SK-N-SH (cell line): ENCODE data around the gene SNX8. TPM values are rescaled to one million over a fixed set of nuclear protein-coding genes. Genes with fewer than 3 reads are reported as not detected.

Source experiments
- CTCF ChIA-PET: fragments of 300-600, 350-600 bp; formaldehyde crosslinking; extraction: SDS; loops from one replicate; lab custom pipeline; 2021; lab: Yijun Ruan, JAX
- POLR2A ChIA-PET: fragments of 350-600 bp; sonication (Branson Sonifier 250); formaldehyde crosslinking; extraction: SDS; loops from one replicate; lab custom pipeline; 2020; ENCODE audit warnings: antibody characterized with exemption, inconsistent platforms; lab: Yijun Ruan, JAX
- DNase-seq: peaks from one replicate; pipeline ENCODE4 v3.0.0; 2012
- H2AFZ ChIP-seq: fragments of 200-600 bp; sonication (generic); 2 replicates; pipeline ENCODE4 v1.8.1; 2016; ENCODE audit warnings: antibody characterized with exemption, mild to moderate bottlenecking, low read depth
- H3F3A ChIP-seq: fragments of 200-600 bp; sonication (generic); replicated peaks from 2 replicates; pipeline ENCODE3; 2016; ENCODE audit warnings: antibody characterized with exemption, mild to moderate bottlenecking; ENCODE audit not compliant: insufficient read depth
- H3K27ac ChIP-seq, 2 experiments: fragments of 200-500 bp in 1 of 2; fragments of 200-600 bp in 1 of 2; sonication (Bioruptor generic) in 1 of 2; sonication (generic), shearing (Covaris generic) in 1 of 2; 2 replicates each; pipeline versions ENCODE4 v1.5.1 to v1.6.1; 2014 to 2016; ENCODE audit warnings: low read depth in 2 of 2, inconsistent platforms in 1 of 2, low read length in 1 of 2, mild to moderate bottlenecking in 1 of 2, mixed read lengths in 1 of 2
- H3K27me3 ChIP-seq: fragments of 200-600 bp; sonication (generic), shearing (Covaris generic); 2 replicates; pipeline ENCODE4 v1.6.1; 2016; ENCODE audit warnings: mixed run types; ENCODE audit not compliant: insufficient read depth
- H3K36me3 ChIP-seq, 2 experiments: fragments of 200-500 bp in 1 of 2; fragments of 200-600 bp in 1 of 2; sonication (Bioruptor generic) in 1 of 2; sonication (generic) in 1 of 2; replicated peaks in 1 of 2; 2 replicates each; pipeline versions ENCODE3 to v1.5.1; 2014 to 2016; ENCODE audit warnings: low read length in 1 of 2, mild to moderate bottlenecking in 1 of 2; ENCODE audit not compliant: insufficient read depth in 2 of 2, control insufficient read depth in 1 of 2
- H3K4me1 ChIP-seq, 2 experiments: fragments of 200-500 bp in 1 of 2; fragments of 200-600 bp in 1 of 2; sonication (Bioruptor generic) in 1 of 2; sonication (generic), shearing (Covaris generic) in 1 of 2; 2 replicates each; pipeline versions ENCODE4 v1.5.1 to v1.6.1; 2014 to 2016; ENCODE audit warnings: low read depth in 1 of 2, low read length in 1 of 2, mixed run types in 1 of 2; ENCODE audit not compliant: insufficient read depth in 2 of 2, control insufficient read depth in 1 of 2
- H3K4me2 ChIP-seq: fragments of 200-600 bp; sonication (generic), shearing (Covaris generic); 2 replicates; pipeline ENCODE4 v1.6.1; 2017; ENCODE audit warnings: mixed run types
- H3K4me3 ChIP-seq, 2 experiments: fragments of 200-500 bp in 1 of 2; fragments of 200-600 bp in 1 of 2; sonication (Bioruptor generic) in 1 of 2; sonication (generic), shearing (Covaris generic) in 1 of 2; 2 replicates each; pipeline versions ENCODE4 v1.5.1 to v1.8.1; 2014 to 2016; ENCODE audit warnings: low read depth in 2 of 2, inconsistent platforms in 1 of 2, low read length in 1 of 2, mild to moderate bottlenecking in 1 of 2, mixed read lengths in 1 of 2, moderate library complexity in 1 of 2
- H3K79me2 ChIP-seq: fragments of 200-600 bp; sonication (generic); 2 replicates; pipeline ENCODE4 v1.8.1; 2017; ENCODE audit warnings: mild to moderate bottlenecking; ENCODE audit not compliant: insufficient read depth
- H3K9ac ChIP-seq: fragments of 200-600 bp; sonication (generic); 2 replicates; pipeline ENCODE4 v1.6.1; 2017; ENCODE audit warnings: mixed run types
- H3K9me2 ChIP-seq: fragments of 200-600 bp; sonication (generic); 2 replicates; pipeline ENCODE4 v1.6.1; 2017; ENCODE audit warnings: mixed run types
- H3K9me3 ChIP-seq: fragments of 200-600 bp; sonication (generic); 2 replicates; pipeline ENCODE4 v1.6.1; 2017; ENCODE audit warnings: mixed run types, mild to moderate bottlenecking, moderate library complexity
- H4K20me1 ChIP-seq: fragments of 200-600 bp; sonication (generic); 2 replicates; pipeline ENCODE4 v1.6.1; 2017; ENCODE audit warnings: mild to moderate bottlenecking, mixed run types; ENCODE audit not compliant: insufficient read depth
- CTCF ChIP-seq: fragments of 200-600 bp; sonication (generic); IDR thresholded peaks from 2 replicates; pipeline ENCODE4 v1.6.1; 2017; ENCODE audit warnings: antibody characterized with exemption, mild to moderate bottlenecking, moderate library complexity
- EZH2phosphoT487 ChIP-seq: fragments of 200-600 bp; sonication (generic); IDR thresholded peaks from 2 replicates; pipeline ENCODE4 v1.6.1; 2017; ENCODE audit warnings: low read depth, mixed run types, mild to moderate bottlenecking, antibody characterized with exemption, moderate library complexity, borderline replicate concordance
- FOSL2 ChIP-seq: IDR thresholded peaks from 2 replicates; pipeline ENCODE4 v1.4.0; 2012; ENCODE audit warnings: low read depth, mild to moderate bottlenecking, moderate library complexity, borderline replicate concordance
- FOXJ3 ChIP-seq: sonication (generic); formaldehyde crosslinking; IDR thresholded peaks from 2 replicates; pipeline ENCODE4 v1.5.1; 2020; ENCODE audit warnings: mild to moderate bottlenecking, missing genetic modification reagents
- GABPA ChIP-seq: IDR thresholded peaks from 2 replicates; pipeline ENCODE4 v1.4.0; 2012; ENCODE audit warnings: low read depth, mild to moderate bottlenecking
- MEF2A ChIP-seq: IDR thresholded peaks from 2 replicates; pipeline ENCODE4 v1.4.0; 2012; ENCODE audit warnings: low read depth, borderline replicate concordance
- MXI1 ChIP-seq: IDR thresholded peaks from 2 replicates; pipeline ENCODE4 v1.6.1; 2012; ENCODE audit warnings: mild to moderate bottlenecking, low read depth, low read length, improper control_type of control experiment
- RAD21 ChIP-seq: IDR thresholded peaks from 2 replicates; pipeline ENCODE4 v1.6.1; 2012; ENCODE audit warnings: mild to moderate bottlenecking, low read length
- RCOR1 ChIP-seq: fragments of 150-350 bp; IDR thresholded peaks from 2 replicates; pipeline ENCODE4 v1.6.1; 2017; ENCODE audit warnings: antibody characterized with exemption, low read length
- REST ChIP-seq: IDR thresholded peaks from 2 replicates; pipeline ENCODE4 v1.6.1; 2012; ENCODE audit warnings: mild to moderate bottlenecking, low read depth, low read length, moderate library complexity
- RXRA ChIP-seq: IDR thresholded peaks from 2 replicates; pipeline ENCODE4 v1.4.0; 2012; ENCODE audit warnings: low read depth, mild to moderate bottlenecking, borderline replicate concordance
- TAF1 ChIP-seq: IDR thresholded peaks from 2 replicates; pipeline ENCODE4 v1.6.1; 2012; ENCODE audit warnings: low read depth, mild to moderate bottlenecking, low read length, moderate library complexity, borderline replicate concordance
- TCF12 ChIP-seq: IDR thresholded peaks from 2 replicates; pipeline ENCODE4 v1.4.0; 2012
- TEAD4 ChIP-seq: IDR thresholded peaks from 2 replicates; pipeline ENCODE4 v1.4.0; 2012; ENCODE audit warnings: mild to moderate bottlenecking, borderline replicate concordance; ENCODE audit not compliant: insufficient read depth
- USF2 ChIP-seq: fragments of 150-350 bp; IDR thresholded peaks from 2 replicates; pipeline ENCODE4 v1.6.1; 2017; ENCODE audit warnings: antibody characterized with exemption, low read length, low read depth, borderline replicate concordance
- ZBTB33 ChIP-seq: IDR thresholded peaks from 2 replicates; pipeline ENCODE4 v1.4.0; 2012; ENCODE audit warnings: low read depth, borderline replicate concordance
- WGBS: methylation state at CpG from one replicate; pipeline ENCODE4 v1.1.6; 2017; ENCODE audit warnings: low lambda C conversion rate; 5-methylcytosine and 5-hydroxymethylcytosine counted together
- polyA plus RNA-seq, 3 experiments: library from polyadenylated mRNA; depleted of rRNA; stranded (reverse); fragments of >200 nt; gene quantifications; 2 replicates each; pipeline ENCODE4 v1.2.3, GENCODE V29; 2012

Gene SNX8
- polyA plus RNA-seq, 1 of the 3 experiments (the other 2 are of a cell fraction), result 20.6 TPM

GRCh38 chr7:2287745-2288144 is 26.5 kb downstream of the SNX8 start:
- Histone ChIP-seq H3K9me3 (no peaks in the 10 kb centered on the region), H3K4me2 (no peak overlapping the region), H3K36me3 (no peaks in the 10 kb centered on the region), H3K4me3 (no peak overlapping the region), H3K9ac (no peak overlapping the region), H2AFZ (no peak overlapping the region), H3K79me2 (peaks cover 10% of the 10 kb centered on the region; the same call in 1 of the 2 replicates), H3K4me1 (no peaks in the 10 kb centered on the region), H3K27ac (no peak overlapping the region), H4K20me1 (0 out of 2 replicates have a peak, but pooled peaks cover 5% of the 10 kb centered on the region), H3F3A (no peaks in the 10 kb centered on the region), H3K9me2 (no peaks in the 10 kb centered on the region), H3K27me3 (no peaks in the 10 kb centered on the region)
- TF ChIP-seq FOXJ3 (CRISPR knock-in tag), result no peak
- no peak for TF ChIP-seq TAF1
- TF ChIP-seq USF2, result no peak
- no peak for TF ChIP-seq CTCF
- TF ChIP-seq TEAD4, result no peak
- no peak for TF ChIP-seq GABPA
- TF ChIP-seq MXI1, result no peak
- no peak for TF ChIP-seq MEF2A
- TF ChIP-seq FOSL2, result no peak
- TF ChIP-seq EZH2phosphoT487, result no peak
- WGBS, result 92% methylated on average over 8 of the region's 8 CpGs
- ChIA-PET POLR2A (no interaction called here), CTCF (no interaction called here)
- DNase-seq, result no peak

- POLR2A ChIA-PET, result no interaction called here
- no peak overlapping the region for H2AFZ ChIP-seq
- no peak for TF ChIP-seq RXRA
- no peak for TF ChIP-seq RAD21
- no peak for TF ChIP-seq MEF2A
- TF ChIP-seq TAF1, result no peak
- no peak for TF ChIP-seq TCF12
- TF ChIP-seq CTCF, result no peak
- no peak for TF ChIP-seq ZBTB33
- no peak for TF ChIP-seq REST
- no peak for TF ChIP-seq RCOR1
Observed at GRCh38 chr7:2283074-2283473, 31.2 kb downstream of the SNX8 start.

More at GRCh38 chr7:2283074-2283473, 31.2 kb downstream of the SNX8 start:
- Histone ChIP-seq H3K27ac (no peak overlapping the region), H3K4me2 (no peak overlapping the region), H3K4me3 (no peak overlapping the region), H3K9me3 (no peaks in the 10 kb centered on the region), H4K20me1 (0 out of 2 replicates have a peak, but pooled peaks cover 5% of the 10 kb centered on the region), H3K9ac (no peak overlapping the region), H3K9me2 (no peaks in the 10 kb centered on the region), H3K79me2 (peaks cover 11% of the 10 kb centered on the region; the same call in 1 of the 2 replicates), H3K36me3 (no peaks in the 10 kb centered on the region), H3F3A (no peaks in the 10 kb centered on the region), H3K4me1 (peaks cover 0 to 13% of the 10 kb centered on the region in 2 experiments; a peak in 1 of 4 replicates), H3K27me3 (no peaks in the 10 kb centered on the region)
- no peak for DNase-seq
- CTCF ChIA-PET, result no interaction called here
- 93% methylated on average over 10 of the region's 20 CpGs for WGBS
